NK-92 treated with Interleukin-12 subunit alpha and Interleukin-12 subunit beta, amount 100 ng/mL, for 24 hours (cell line): ENCODE data around the gene DPP6.

Experiments used
- DNase-seq: peaks from one replicate; lab custom pipeline; 2025; lab: John Stamatoyannopoulos, UW

Gene DPP6

DNA sequence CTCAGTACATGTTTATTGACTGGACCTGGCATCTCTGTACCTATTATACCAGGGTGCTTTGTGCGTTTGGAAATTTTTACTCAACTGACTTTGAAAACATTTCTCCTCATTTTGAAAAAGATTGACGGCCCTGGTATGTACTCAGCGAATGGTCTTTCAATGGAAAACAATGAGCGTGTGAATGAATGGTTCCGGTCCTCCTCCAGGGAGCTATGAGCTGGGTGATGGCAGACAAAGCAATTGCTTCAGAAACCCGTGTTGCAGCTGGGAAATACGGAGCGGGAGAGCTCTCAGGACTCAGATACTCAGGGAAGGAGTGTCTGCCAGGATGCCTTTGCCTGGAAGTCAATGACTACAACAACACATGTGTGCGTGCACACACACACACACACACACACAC lies 824.8 kb downstream of the DPP6 start:
- no peak for DNase-seq

DNA sequence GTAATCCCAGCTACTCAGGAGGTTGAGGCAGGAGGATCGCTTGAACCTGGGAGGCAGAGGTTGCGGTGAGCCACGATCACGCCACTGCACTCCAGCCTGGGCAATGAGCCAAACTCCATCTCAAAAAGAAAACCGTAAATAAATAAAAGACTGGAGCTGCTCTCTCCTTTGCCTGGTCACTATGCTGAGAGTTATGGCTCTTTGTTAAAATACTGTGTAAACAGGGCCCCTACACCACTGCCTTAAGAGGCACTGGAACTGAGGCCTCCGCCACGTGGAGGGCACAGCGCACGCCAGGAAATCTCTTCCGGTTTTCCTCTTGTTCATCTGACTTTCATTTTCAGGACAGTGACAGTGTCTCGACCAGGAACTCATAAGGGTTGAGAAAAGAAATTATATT lies 827.4 kb downstream of the DPP6 start:
- DNase-seq, result no peak

DNA sequence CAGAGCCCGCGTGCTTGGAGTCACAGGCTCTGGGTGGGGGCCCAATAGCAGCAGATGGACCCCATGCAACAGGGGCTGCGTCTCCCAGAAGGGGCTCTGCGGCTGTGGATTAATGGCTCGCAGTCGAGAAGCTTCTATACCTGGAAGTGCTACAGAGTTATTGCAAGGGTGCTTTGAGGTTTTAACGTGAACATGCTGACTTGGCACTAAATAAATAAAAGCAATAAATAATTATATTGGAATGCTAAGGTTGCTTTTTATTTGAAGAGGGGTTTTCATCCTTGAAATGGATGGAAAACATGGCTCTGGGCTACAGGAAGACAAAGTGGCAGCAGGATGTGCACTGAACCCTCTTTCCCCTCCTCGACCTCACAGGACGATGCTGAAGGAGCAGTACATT lies 828.3 kb downstream of the DPP6 start:
- DNase-seq, result no peak

DNA sequence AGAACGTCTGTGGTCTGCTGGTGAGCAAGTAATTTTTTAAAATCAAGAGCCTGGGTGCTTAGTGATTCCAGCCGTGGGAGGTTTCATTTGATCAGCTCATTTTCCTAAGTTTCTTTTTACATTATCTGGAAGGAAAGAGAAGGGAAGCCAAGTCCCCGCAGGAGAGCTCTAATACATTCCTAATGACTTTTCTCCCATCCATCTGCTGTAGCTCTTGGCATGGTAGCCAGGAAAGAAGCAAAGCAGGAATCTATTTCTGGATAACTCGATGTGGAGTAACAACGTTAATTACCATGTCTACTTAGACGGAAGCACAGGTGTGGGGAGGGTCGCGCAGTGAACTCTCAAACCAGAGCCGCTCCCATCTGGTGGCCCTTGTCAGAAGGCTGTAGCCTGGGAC lies 828.8 kb downstream of the DPP6 start:
- DNase-seq, result no peak

DNA sequence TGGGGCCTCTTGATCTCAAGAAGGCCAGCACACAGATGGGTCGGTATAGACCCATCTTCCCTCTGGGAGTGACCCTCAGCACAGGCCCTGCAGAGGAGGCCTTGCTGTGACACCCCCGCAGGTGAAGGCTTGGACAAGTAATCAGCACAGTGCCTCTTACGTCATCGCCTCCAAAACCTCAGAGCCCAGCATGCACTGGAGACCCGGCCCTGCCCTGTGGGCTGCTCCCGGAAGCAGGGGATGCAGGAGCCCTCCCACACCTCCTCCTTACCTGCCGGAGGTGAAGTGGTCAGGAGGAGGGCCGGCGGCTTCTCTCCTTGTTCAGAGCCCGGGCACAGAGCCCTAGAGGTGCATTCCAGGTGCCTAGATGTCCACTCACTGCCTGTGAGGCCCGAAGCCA lies 829.3 kb downstream of the DPP6 start:
- DNase-seq, result no peak

DNA sequence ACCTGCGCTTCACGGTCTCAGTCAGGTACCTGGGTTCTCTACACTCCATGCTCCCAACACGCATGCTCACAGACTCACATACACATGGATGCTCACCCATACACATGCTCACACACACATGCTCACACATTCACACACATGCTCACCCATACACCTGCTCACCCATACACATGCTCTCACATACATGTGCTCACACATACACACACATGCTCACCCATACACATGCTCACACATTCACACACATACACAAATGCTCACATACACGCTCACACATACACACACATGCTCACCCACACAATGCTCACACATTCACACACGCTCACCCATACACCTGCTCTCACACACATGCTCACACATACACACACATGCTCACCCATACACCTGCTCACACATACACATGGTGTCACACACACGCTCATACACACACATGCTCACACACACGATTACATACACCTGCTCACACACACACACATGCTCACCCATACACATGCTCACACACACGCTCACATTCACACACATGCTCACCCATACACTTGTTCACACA lies 830.8 kb downstream of the DPP6 start:
- no peak for DNase-seq

DNA sequence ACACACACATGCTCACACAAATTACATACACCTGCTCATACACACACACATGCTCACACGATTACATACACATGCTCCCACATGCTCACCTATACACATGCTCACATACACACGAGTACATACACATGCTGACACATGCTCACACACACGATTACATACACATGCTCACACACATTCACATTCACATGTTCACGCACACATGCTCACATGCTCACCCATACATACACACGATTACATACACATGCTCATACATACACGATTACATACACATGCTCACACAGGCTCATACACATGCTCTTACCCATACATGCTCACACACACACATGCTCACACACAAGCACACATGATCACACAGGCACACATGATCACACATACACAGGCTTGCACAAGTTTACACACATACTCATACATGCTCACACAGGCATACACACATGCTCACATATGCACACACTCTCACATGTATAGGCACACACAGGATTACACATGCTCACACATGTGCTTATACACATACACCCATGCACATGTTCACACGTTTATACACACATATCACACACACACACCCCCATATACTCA lies 832.2 kb downstream of the DPP6 start:
- no peak for DNase-seq

DNA sequence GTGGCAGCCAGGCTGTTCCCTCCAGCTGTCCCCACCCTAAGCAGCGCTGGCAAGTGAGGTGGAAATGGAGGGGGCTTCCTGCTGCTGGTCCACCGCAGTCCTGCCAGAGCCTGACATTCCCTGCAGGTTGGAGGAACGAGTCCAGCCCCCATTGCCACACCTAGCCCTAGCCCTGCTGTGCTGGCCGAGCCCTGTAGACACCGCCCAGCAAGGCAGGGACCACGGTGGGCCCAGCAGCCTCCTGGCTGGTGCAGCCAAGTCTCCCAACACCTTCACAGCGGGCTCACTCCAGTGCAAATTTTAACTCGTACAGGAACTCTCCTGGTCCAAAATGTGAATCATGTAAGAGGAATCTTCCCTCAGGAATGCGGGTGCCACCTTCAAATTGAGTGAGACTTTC lies 834.4 kb downstream of the DPP6 start:
- no peak for DNase-seq

DNA sequence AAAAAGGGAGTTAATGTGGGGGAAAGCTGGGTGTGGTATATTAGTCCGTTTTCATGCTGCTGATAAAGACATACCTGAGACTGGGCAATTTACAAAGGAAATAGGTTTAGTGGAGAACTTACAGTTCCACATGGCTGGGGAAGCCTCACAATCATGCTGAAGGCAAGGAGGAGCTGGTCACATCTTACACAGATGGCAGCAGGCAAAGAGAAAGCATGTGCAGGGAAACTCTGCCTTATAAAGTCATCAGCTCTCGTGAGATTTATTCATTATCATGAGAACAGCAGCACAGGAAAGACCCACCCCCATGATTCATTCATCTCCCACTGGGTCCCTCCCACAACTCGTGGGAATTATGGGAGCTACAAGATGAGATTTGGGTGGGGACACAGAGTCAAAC lies 836.5 kb downstream of the DPP6 start:
- DNase-seq, result no peak

DNA sequence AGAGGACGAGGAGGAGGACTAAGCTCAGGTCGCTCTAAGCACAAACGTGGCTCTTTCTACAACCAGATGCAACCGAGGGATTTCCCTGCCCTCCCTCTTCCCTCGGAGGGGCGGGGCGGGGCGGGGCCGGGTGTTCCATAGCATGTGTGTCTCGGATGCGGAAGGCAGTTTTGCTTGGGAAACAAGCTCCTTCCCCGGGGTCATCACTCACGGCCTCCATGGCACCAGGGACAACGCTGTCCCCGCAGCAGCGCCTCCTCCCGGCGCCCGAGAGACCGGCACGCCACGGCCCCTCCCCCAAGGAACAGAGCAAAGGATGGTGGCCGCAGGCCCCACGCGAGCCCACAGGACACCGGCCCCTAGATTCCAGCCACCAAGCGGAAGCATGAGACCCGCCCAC lies 840.3 kb downstream of the DPP6 start:
- DNase-seq, result no peak

DNA sequence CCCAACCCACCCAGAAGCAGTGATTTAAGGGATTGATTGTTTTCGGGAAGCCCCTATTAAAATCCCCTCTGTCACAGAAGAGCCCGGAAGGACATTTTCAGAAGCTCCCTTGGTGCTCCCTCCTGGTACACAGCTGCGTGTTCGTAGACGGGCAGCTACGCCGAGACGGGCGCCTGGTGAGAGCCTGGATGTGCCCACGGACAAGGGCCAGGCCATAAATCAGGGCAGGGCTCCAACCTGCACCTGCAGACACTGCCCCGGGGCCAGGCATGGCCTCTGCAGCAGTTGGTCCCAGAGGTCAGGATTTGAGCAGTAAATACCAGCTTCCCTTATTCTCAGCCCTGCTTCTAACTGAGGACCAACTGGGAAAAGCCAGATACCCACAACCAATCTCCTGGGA lies 843.9 kb downstream of the DPP6 start:
- DNase-seq, result no peak

DNA sequence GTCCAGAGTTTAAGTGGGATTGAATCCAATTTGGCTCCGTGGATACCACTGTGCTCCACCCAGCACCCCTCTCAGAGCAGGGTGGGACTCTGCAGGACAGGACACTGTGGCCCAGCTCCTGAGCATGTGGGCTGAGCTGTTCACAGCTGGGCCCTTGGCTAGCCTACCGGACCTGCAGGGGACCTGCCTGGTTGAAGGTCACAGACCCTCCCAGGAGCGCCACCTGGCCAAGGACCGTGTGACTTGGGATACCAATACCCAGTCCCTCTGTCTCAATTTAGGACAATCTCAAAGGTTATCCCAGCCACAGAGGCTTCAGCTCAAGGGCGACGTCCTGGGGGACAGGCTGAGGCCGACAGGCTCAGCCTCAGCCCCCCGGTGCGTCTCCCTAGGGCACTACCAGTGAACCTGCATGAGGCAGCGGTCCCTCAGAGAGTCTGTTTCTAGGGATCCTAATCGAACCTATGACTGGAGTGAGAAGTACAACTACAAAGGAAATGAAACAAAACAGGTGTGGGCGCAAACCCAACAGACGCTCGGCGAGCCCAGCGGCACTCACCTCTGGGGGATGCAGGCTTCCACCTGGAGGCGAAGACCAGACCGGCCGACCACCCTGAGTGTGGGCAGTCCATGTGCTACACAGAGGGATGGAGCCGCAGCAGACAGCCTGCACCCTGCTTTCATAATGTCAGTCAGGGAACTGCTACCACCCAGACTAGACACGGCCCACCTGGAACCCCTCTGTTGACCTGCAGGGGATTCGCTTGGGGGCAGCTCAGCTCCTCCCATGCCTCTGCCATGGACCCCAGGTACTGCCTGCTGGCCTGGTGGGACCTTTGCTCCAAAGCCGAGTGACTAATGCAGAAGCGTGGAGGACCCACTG lies 847.0 kb downstream of the DPP6 start:
- no peak for DNase-seq

DNA sequence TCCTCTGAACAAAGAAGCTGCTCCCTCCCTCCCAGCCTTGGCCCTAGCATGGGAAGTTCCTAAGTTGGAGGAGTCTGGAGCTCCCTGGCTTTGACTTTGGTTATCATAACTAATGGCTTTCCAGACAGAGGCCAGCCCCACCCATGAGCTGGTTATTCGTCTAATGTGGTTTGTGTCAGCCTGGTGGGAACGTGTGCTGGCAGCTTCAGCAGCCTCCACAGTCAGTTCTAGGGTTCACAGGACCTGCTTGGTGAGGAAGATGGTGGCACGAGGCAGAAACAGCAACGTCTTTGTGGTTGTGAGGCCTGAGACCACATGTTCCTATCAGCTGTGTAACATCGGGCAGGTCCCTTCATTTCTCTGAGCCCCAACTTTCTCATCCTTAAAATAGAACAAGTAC lies 847.7 kb downstream of the DPP6 start:
- DNase-seq, result no peak

DNA sequence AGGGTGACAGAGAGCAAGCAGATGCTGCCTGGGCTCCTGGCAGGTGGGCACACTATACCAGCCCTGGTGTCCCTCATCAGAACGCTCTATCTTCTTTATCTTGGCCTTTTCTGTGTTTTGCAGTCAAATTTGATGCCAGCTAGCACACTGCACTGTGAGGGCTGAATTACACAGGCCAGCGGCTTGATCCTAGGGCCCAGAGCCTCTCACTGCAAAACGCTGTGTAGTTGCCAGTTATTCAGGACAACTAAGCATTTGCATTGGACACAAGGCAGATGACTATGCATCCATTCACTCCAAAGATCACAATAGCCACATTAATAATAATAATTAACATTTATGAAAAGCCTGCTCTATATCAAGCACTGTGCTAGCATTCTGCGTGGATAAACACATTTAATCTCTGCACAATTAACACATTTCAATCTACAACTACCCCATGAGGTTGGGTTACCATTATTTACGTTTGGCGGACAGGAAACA lies 850.4 kb downstream of the DPP6 start:
- DNase-seq, result no peak

DNA sequence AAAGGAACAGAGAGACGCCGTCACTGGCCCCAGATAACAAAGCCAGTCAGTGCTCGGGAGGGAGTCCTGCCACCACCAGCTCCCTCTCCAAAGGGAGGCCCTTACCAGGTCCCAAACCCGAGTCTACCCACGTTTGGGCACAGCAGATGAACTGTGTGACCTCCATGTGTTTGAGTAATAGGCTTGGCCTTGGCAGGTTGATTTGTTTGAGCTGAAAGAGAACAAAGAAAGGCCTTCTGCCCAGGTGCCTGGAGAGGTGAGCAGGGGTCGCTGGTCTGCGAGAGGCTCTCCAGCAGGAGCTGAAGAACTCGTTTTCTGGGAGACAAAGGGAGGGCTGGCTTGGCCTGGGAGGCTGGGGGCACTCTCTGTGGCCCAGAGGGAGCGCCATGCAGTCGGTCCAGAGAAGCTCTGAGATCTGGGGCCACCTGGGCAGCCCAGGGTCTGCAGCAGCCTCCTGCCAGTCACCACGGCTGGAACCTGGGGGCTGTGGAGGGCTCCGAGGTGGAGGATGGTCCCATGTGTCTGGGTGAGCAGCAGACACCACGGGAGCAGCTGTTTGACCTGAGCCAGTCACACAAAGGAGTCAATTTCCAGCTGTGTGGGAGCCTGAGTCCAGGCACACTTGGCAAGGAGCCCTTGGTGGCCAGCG lies 851.0 kb downstream of the DPP6 start:
- no peak for DNase-seq

DNA sequence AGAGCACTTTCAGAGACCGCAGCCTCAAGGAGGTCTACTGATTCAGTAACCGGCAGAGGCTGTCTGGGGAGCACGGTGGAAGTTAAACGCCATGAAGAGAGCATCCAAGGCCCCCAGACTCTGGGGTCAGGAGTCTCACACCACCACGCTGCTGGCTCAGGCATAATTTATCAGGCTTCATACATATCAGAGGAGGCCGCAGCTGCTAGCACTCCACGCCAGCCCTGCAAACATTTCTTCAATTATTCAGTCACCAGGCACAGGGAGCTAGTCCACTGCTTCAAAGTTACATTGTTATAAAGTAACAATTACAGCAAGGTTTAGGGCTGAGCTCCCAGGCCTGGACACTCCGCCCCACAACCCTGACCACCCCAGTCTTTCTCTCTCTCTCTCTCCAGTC lies 852.9 kb downstream of the DPP6 start:
- DNase-seq, result no peak

DNA sequence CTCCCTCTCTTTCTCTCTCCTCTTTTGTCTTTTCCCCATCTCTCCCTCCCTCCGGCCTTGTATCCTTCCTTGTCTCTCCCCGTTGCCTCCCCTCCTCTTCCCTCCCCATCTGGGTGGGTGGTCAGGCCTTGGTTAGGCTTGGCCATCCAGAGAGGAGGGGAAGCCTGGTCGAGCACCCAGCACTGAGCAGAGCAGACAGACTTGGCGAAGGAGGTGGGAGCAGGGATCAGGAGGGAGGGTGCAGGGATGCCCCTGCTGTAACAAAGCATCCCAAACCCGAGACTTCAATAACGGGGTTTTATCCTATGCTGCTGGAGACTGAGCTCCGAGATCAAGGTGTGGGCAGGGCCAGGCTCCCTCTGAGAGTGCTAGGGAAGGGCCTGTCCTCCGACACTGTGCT lies 853.4 kb downstream of the DPP6 start:
- no peak for DNase-seq

DNA sequence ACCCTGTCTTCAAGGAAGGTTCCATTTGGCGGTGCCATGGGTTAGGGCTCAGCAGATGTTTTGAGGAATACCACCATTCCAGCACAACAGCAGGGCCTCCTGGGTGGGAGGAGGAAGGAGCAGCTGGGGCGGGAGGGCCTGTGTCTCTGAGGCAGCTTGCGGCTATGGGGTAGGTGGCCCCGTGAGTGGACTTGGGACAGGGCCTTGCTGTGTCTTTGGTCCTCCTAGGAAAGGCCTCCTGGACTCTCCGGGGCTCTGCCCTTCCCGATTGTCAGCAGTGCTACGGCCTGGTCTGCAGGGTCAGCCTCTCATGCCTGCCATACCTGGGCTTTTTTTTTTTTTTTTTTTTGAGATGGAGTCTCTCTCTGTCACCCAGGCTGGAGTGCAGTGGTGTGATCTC lies 854.0 kb downstream of the DPP6 start:
- no peak for DNase-seq

DNA sequence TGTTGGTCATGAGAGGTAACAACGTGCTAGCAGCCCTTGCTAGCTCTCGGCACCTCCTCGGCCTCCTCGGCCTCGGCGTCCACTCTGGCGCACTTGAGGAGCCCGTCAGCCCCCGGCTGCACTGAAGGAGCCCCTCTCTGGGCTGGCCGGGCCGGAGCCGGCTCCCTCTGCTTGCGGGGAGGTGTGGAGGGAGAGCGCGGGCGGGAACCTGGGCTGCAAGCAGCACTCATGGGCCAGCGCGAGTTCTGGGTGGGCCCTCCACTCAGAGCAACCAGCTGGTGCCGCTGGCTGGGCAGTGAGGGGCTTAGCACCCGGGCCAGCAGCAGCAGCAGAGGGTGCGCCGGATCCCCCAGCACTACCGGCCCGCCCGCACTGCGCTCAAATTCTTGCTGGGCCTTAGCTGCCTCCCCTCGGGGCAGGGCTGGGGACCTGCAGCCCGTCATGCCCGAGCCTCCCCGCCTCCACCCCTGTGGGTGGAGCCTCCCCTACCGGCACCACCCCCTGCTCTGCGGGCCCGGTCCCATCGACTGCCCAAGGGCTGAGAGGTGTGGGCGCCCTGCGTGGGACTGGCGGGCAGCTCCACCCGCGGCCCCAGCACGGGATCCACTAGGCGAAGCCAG lies 854.6 kb downstream of the DPP6 start:
- DNase-seq, result no peak

DNA sequence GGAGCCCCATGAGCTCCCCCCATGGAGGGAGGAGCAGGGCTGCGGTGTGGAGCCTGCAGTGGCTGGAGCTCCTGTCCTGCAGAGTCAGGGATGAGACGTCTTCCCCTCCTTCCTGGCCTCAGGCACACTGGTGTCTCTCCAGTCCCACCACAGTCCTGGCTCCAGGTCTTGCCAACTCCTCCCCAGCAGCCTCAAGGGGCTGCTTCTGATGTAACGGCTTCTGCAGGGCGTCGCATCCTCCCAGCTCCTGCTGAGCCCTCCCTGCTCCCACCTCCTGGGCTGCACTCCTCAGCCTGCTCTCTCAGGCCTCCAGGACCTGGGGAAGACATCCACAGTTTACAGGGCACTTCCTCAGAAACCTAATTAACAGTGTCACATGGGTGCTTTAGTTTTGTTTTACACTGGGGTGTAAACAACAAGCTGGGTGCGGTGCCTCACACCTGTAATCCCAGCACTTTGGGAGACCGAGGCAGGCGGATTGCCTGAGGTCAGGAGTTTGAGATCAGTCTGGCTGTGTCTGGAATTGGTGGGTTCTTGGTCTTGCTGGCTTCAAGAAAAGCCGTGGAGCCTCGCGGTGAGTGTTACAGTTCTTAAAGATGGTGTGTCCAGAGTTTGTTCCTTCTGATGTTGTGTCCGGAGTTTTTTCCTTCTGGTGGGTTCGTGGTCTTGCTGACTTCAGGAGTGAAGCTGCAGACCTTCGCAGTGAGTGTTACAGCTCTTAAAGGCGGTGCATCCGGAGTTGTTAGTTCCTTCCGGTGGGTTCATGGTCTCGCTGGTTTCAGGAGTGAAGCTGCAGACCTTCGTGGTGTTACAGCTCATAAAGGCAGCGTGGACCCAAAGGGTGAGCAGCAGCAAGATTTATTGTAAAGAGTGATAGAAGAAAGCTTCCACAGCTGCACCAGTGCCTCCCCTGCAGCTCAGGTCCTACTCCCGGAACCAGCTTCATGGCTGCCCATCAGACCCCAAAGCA lies 855.7 kb downstream of the DPP6 start:
- DNase-seq, result no peak
